B cell (primary cell): ENCODE data around the gene ADH4. TPM values are rescaled to one million over a fixed set of nuclear protein-coding genes. Genes with fewer than 3 reads are reported as not detected.
"Not testable (repeated sequence)": the region's sequence is repeated elsewhere in the genome, so short reads cannot be mapped to it uniquely, and the experiment has no call there.

Experiments
- ATAC-seq: fragments of 200-7000 bp; cut with Tn5 transposase; one replicate; pipeline ENCODE4 v1.10.0; 2021; ENCODE audit warnings: low read depth, mild to moderate bottlenecking, moderate number of reproducible peaks, moderate library complexity
- CTCF ChIA-PET: fragments of 350-600 bp; sonication (Branson Sonifier 250); formaldehyde crosslinking; loops from one replicate; lab custom pipeline; 2021; ENCODE audit warnings: antibody characterized with exemption, inconsistent platforms; lab: Charles Lee
- POLR2A ChIA-PET: fragments of 350-600 bp; sonication (Branson Sonifier 250); formaldehyde crosslinking; loops from one replicate; lab custom pipeline; 2021; ENCODE audit warnings: antibody characterized with exemption; lab: Charles Lee
- DNase-seq: peaks from one replicate; pipeline ENCODE4 v3.0.0; 2013
- H2AFZ ChIP-seq: 2 replicates; pipeline ENCODE4 v1.6.1; 2012; ENCODE audit warnings: mild to moderate bottlenecking, low read depth, low read length; ENCODE audit not compliant: insufficient read depth, poor library complexity, severe bottlenecking
- H3K27ac ChIP-seq, 2 donors: 1 replicate in 1 of 2; 2 replicates in 1 of 2; pipeline ENCODE4 v1.5.1; 2012 to 2013; ENCODE audit warnings: low read length in 2 of 2, mild to moderate bottlenecking in 2 of 2, moderate library complexity in 1 of 2
- H3K27me3 ChIP-seq, 4 experiments: fragments of 200-600 bp in 1 of 4; sonication (generic) in 1 of 4; replicated peaks in 1 of 4; 1 replicate in 2 of 4; 2 replicates in 2 of 4; pipeline versions ENCODE4 v1.6.1 to v1.7.0; 2013 to 2016; ENCODE audit warnings: low read length in 3 of 4, mild to moderate bottlenecking in 2 of 4, mixed read lengths in 1 of 4, moderate library complexity in 1 of 4; ENCODE audit not compliant: insufficient read depth in 4 of 4, control insufficient read depth in 3 of 4; ENCODE audit errors: control extremely low read depth in 1 of 4
- H3K36me3 ChIP-seq, 2 experiments: replicated peaks in 1 of 2; 1 replicate in 1 of 2; 2 replicates in 1 of 2; pipeline versions ENCODE4 v1.6.1 to v1.7.1; 2013; ENCODE audit warnings: low read length in 1 of 2; ENCODE audit not compliant: insufficient read depth in 2 of 2, control insufficient read depth in 1 of 2; ENCODE audit errors: control extremely low read depth in 1 of 2, extremely low read depth in 1 of 2
- H3K4me1 ChIP-seq, 2 donors: fragments of 200-600 bp in 1 of 2; sonication (generic) in 1 of 2; 1 replicate in 1 of 2; 2 replicates in 1 of 2; pipeline versions ENCODE4 v1.5.1 to v1.6.1; 2013 to 2017; ENCODE audit warnings: low read length in 2 of 2; ENCODE audit not compliant: control insufficient read depth in 2 of 2, insufficient read depth in 2 of 2
- H3K4me2 ChIP-seq: replicated peaks from 2 replicates; pipeline ENCODE3; 2012; ENCODE audit warnings: mild to moderate bottlenecking, low read depth, low read length; ENCODE audit not compliant: poor library complexity, severe bottlenecking
- H3K4me3 ChIP-seq, 5 experiments: fragments of 200-600 bp in 1 of 5; sonication (generic) in 1 of 5; 1 replicate in 3 of 5; 2 replicates in 2 of 5; pipeline versions ENCODE4 v1.5.1 to v1.7.0; 2011 to 2016; ENCODE audit warnings: low read length in 4 of 5, mild to moderate bottlenecking in 4 of 5, low read depth in 2 of 5, control low read depth in 1 of 5, moderate library complexity in 1 of 5; ENCODE audit not compliant: insufficient read depth in 1 of 5; ENCODE audit errors: control extremely low read depth in 1 of 5, extremely low read depth in 1 of 5
- H3K79me2 ChIP-seq: fragments of 200-600 bp; sonication (generic); one replicate; pipeline ENCODE4 v1.6.0; 2016; ENCODE audit warnings: low read length; ENCODE audit not compliant: control insufficient read depth, insufficient read depth
- H3K9ac ChIP-seq: fragments of 200-600 bp; sonication (generic); 2 replicates; pipeline ENCODE4 v1.6.1; 2017; ENCODE audit warnings: mild to moderate bottlenecking, low read length, moderate library complexity
- H3K9me3 ChIP-seq, 3 donors: one replicate each; pipeline versions ENCODE4 v1.6.1 to v1.7.1; 2013; ENCODE audit warnings: low read length in 2 of 3; ENCODE audit not compliant: control insufficient read depth in 2 of 3, insufficient read depth in 1 of 3; ENCODE audit errors: control extremely low read depth in 1 of 3
- H4K20me1 ChIP-seq: 2 replicates; pipeline ENCODE4 v1.6.0; 2012; ENCODE audit warnings: mild to moderate bottlenecking, low read length; ENCODE audit not compliant: insufficient read depth, control insufficient read depth, poor library complexity, severe bottlenecking
- H3K27ac Mint-ChIP-seq: one replicate; pipeline ENCODE4 v1.8.0; 2021; ENCODE audit warnings: mixed read lengths
- H3K27me3 Mint-ChIP-seq: one replicate; pipeline ENCODE4 v1.8.0; 2021; ENCODE audit warnings: mixed read lengths
- H3K4me1 Mint-ChIP-seq: one replicate; pipeline ENCODE4 v1.8.0; 2021; ENCODE audit warnings: mixed read lengths
- H3K4me3 Mint-ChIP-seq: one replicate; pipeline ENCODE4 v1.8.0; 2021; ENCODE audit warnings: mixed read lengths
- H3K9me3 Mint-ChIP-seq: one replicate; pipeline ENCODE4 v1.8.0; 2022; ENCODE audit warnings: mixed read lengths; ENCODE audit not compliant: insufficient read depth
- CTCF ChIP-seq: fragments of 200-600 bp; IDR thresholded peaks from one replicate; pipeline ENCODE4 v1.8.0; 2022; ENCODE audit warnings: antibody characterized with exemption, mild to moderate bottlenecking
- EZH2 ChIP-seq: IDR thresholded peaks from 2 replicates; pipeline ENCODE4 v1.6.1; 2012; ENCODE audit warnings: borderline replicate concordance, low read depth, mild to moderate bottlenecking, moderate library complexity, low read length; ENCODE audit not compliant: insufficient read depth, poor library complexity, severe bottlenecking
- WGBS: methylation state at CpG from one replicate; pipeline ENCODE4 v1.1.5; 2013; ENCODE audit warnings: missing lambda C conversion rate; ENCODE audit not compliant: insufficient coverage; 5-methylcytosine and 5-hydroxymethylcytosine counted together
- intact Hi-C: fragments of 100-400 bp; cut with micrococcal nuclease; formaldehyde crosslinking; loops from one replicate; pipeline ENCODE4 v1.10.0; 2022
- polyA plus RNA-seq: library from polyadenylated mRNA; depleted of rRNA; stranded (reverse); fragments of >200 nt; gene quantifications from 2 replicates; pipeline ENCODE4 v1.2.3, GENCODE V29; 2012
- total RNA-seq, 2 donors: library from RNA; stranded (reverse); fragments of 120-200 nt in 1 of 2; gene quantifications; 1 replicate in 1 of 2; 2 replicates in 1 of 2; pipeline versions ENCODE4 v1.2.3 to v1.2.4, GENCODE V29; 2013 to 2022

ADH4 gene
- total and polyA plus RNA-seq, 2 donors (not counting 1 experiment from before 2014, with no cell fraction given), result not detected

GRCh38 chr4:99117876-99118693 is 26.0 kb downstream of the ADH4 start:
- H3K27me3 ChIP-seq, result peaks cover 0 to 3% (median 0%) of the 10 kb centered on the region in 4 experiments
- H3K4me1 Mint-ChIP-seq, result no peaks in the 10 kb centered on the region
- peaks cover 4% of the 10 kb centered on the region for H3K27me3 Mint-ChIP-seq
- ChIA-PET CTCF (interaction anchor here (0.7 kb wide), 2 partner anchors 285 to 339 kb away, joined by 3 to 4 read pairs; no protein-coding TSS in a partner anchor), POLR2A (no interaction called here)
- no peak overlapping the region for H3K9ac ChIP-seq
- H3K79me2 ChIP-seq, result no peaks in the 10 kb centered on the region
- no peaks in the 10 kb centered on the region for H3K36me3 ChIP-seq
- H4K20me1 ChIP-seq, result no peaks in the 10 kb centered on the region
- no peak overlapping the region for H3K27ac ChIP-seq
- DNase-seq (peak; percentile 11), ATAC-seq (no peak)
- intact Hi-C loops, result loop anchor here (2.0 kb wide), 1 partner anchor 345 kb away; no protein-coding TSS in a partner anchor
- no peaks in the 10 kb centered on the region for H3K9me3 Mint-ChIP-seq
- no peaks in the 10 kb centered on the region for H3K4me1 ChIP-seq
- TF ChIP-seq EZH2 (no peak), CTCF (peak; percentile 41)
- H3K4me3 Mint-ChIP-seq, result no peak overlapping the region
- WGBS, result no CpG with 5 or more reads among the region's 9 CpGs
- H2AFZ ChIP-seq, result no peak overlapping the region
- peaks cover 0 to 1% (median 0%) of the 10 kb centered on the region in 3 donors for H3K9me3 ChIP-seq
- no peak overlapping the region for H3K27ac Mint-ChIP-seq
- H3K4me2 ChIP-seq, result no peak overlapping the region
- no peak overlapping the region for H3K4me3 ChIP-seq

- POLR2A ChIA-PET, H3K27ac ChIP-seq, H3K4me3 ChIP-seq, H3K9me3 ChIP-seq, ATAC-seq, H3K27ac Mint-ChIP-seq, H3K79me2 ChIP-seq, H3K4me3 Mint-ChIP-seq, DNase-seq, H3K27me3 Mint-ChIP-seq, H3K9ac ChIP-seq, H3K27me3 ChIP-seq, H2AFZ ChIP-seq, H3K4me1 ChIP-seq, H4K20me1 ChIP-seq, H3K36me3 ChIP-seq, H3K4me2 ChIP-seq, intact Hi-C loops, H3K9me3 Mint-ChIP-seq, H3K4me1 Mint-ChIP-seq: not testable (repeated sequence)
- CTCF ChIA-PET, result interaction anchor here (0.7 kb wide), 2 partner anchors 286 to 340 kb away, joined by 3 to 4 read pairs; no protein-coding TSS in a partner anchor
- over 99% methylated on average over 21 of the region's 29 CpGs for WGBS
These were observed 26.8 kb downstream of the ADH4 start for GRCh38 chr4:99117122-99117841.

GRCh38 chr4:99109286-99109685 is 34.8 kb downstream of the ADH4 start:
- CTCF ChIA-PET, H4K20me1 ChIP-seq: not testable (repeated sequence)
- 90% methylated on average over 12 of the region's 12 CpGs for WGBS

More at GRCh38 chr4:99109286-99109685, 34.8 kb downstream of the ADH4 start:
- H3K9me3 Mint-ChIP-seq, H3K27ac ChIP-seq, intact Hi-C loops, H3K4me2 ChIP-seq, H3K4me1 ChIP-seq, H3K9me3 ChIP-seq, H3K27me3 ChIP-seq, H3K27ac Mint-ChIP-seq, H2AFZ ChIP-seq, DNase-seq, H3K36me3 ChIP-seq, ATAC-seq, H3K9ac ChIP-seq, H3K79me2 ChIP-seq, H3K4me3 Mint-ChIP-seq, H3K27me3 Mint-ChIP-seq, H3K4me1 Mint-ChIP-seq, H3K4me3 ChIP-seq, POLR2A ChIA-PET: not testable (repeated sequence)
